Measurements from ENCODE around the gene NXN.
"Not testable (repeated sequence)": the region's sequence is repeated elsewhere in the genome, so short reads cannot be mapped to it uniquely, and the experiment has no call there.

NXN gene

GRCh38 chr17:924711-925475 is 54.7 kb downstream of the NXN start:
- no peak for TF ChIP-seq EZH2phosphoT487 (IDR thresholded peaks at IDR 0.05; ENCODE audit: borderline replicate concordance, low read length)
- no peak for TF ChIP-seq CTCF (IDR thresholded peaks at IDR 0.05; ENCODE audit: low read depth, low read length, poor library complexity, severe bottlenecking)
- no peaks in the 10 kb centered on the region for H3K9me3 ChIP-seq (ENCODE audit: control insufficient read depth, insufficient read depth, low read length)
- H3K27ac ChIP-seq (ENCODE audit: low read depth, low read length), result no peak overlapping the region
- no peaks in the 10 kb centered on the region for H3K9me2 ChIP-seq (replicated peaks; ENCODE audit: control insufficient read depth, low read length)
- H3F3A ChIP-seq (ENCODE audit: control insufficient read depth, insufficient read depth), result no peaks in the 10 kb centered on the region
- H3K79me2 ChIP-seq (ENCODE audit: control insufficient read depth, low read length), result no peaks in the 10 kb centered on the region
- H3K4me1 ChIP-seq (ENCODE audit: control insufficient read depth, low read length), result no peaks in the 10 kb centered on the region
- no peaks in the 10 kb centered on the region for H3K36me3 ChIP-seq (ENCODE audit: control insufficient read depth, low read length)
- no peaks in the 10 kb centered on the region for H3K27me3 ChIP-seq (ENCODE audit: control insufficient read depth, low read length)
- no peak overlapping the region for H3K4me2 ChIP-seq (ENCODE audit: low read length)
- H4K20me1 ChIP-seq (ENCODE audit: control insufficient read depth, insufficient read depth, low read depth, low read length), result no peaks in the 10 kb centered on the region
- no peak overlapping the region for H3K4me3 ChIP-seq (ENCODE audit: low read length)

GRCh38 chr17:924306-924705 is 55.3 kb downstream of the NXN start:
- not testable (repeated sequence) for H3K4me1 ChIP-seq (ENCODE audit: control insufficient read depth, low read length); H3K4me3 ChIP-seq (ENCODE audit: low read length); H3K79me2 ChIP-seq (ENCODE audit: control insufficient read depth, low read length); H3K36me3 ChIP-seq (ENCODE audit: control insufficient read depth, low read length); H3K4me2 ChIP-seq (ENCODE audit: low read length); H3K27me3 ChIP-seq (ENCODE audit: control insufficient read depth, low read length); H3K9me3 ChIP-seq (ENCODE audit: control insufficient read depth, insufficient read depth, low read length); H3K27ac ChIP-seq (ENCODE audit: low read depth, low read length); H3F3A ChIP-seq (ENCODE audit: control insufficient read depth, insufficient read depth); H4K20me1 ChIP-seq (ENCODE audit: control insufficient read depth, insufficient read depth, low read depth, low read length); H3K9me2 ChIP-seq (replicated peaks; ENCODE audit: control insufficient read depth, low read length)

- Histone ChIP-seq H3K79me2 (ENCODE audit: control insufficient read depth, low read length) (no peaks in the 10 kb centered on the region), H3F3A (ENCODE audit: control insufficient read depth, insufficient read depth) (no peaks in the 10 kb centered on the region), H3K4me1 (ENCODE audit: control insufficient read depth, low read length) (no peaks in the 10 kb centered on the region), H3K9me2 (replicated peaks; ENCODE audit: control insufficient read depth, low read length) (no peaks in the 10 kb centered on the region), H3K27me3 (ENCODE audit: control insufficient read depth, low read length) (no peaks in the 10 kb centered on the region), H4K20me1 (ENCODE audit: control insufficient read depth, insufficient read depth, low read depth, low read length) (no peaks in the 10 kb centered on the region), H3K9me3 (ENCODE audit: control insufficient read depth, insufficient read depth, low read length) (no peaks in the 10 kb centered on the region), H3K4me2 (ENCODE audit: low read length) (no peak overlapping the region), H3K27ac (ENCODE audit: low read depth, low read length) (no peak overlapping the region), H3K4me3 (ENCODE audit: low read length) (no peak overlapping the region), H3K36me3 (ENCODE audit: control insufficient read depth, low read length) (no peaks in the 10 kb centered on the region)
- TF ChIP-seq CTCF (IDR thresholded peaks at IDR 0.05; ENCODE audit: low read depth, low read length, poor library complexity, severe bottlenecking), result no peak
- TF ChIP-seq EZH2phosphoT487 (IDR thresholded peaks at IDR 0.05; ENCODE audit: borderline replicate concordance, low read length), result no peak
Observed at GRCh38 chr17:923633-924032, 55.9 kb downstream of the NXN start.

GRCh38 chr17:921161-921560 is 58.4 kb downstream of the NXN start:
- TF ChIP-seq EZH2phosphoT487 (IDR thresholded peaks at IDR 0.05; ENCODE audit: borderline replicate concordance, low read length) (no peak), CTCF (IDR thresholded peaks at IDR 0.05; ENCODE audit: low read depth, low read length, poor library complexity, severe bottlenecking) (no peak)
- Histone ChIP-seq H3K27me3 (ENCODE audit: control insufficient read depth, low read length) (no peaks in the 10 kb centered on the region), H4K20me1 (ENCODE audit: control insufficient read depth, insufficient read depth, low read depth, low read length) (no peaks in the 10 kb centered on the region), H3K9me2 (replicated peaks; ENCODE audit: control insufficient read depth, low read length) (no peaks in the 10 kb centered on the region), H3K9me3 (ENCODE audit: control insufficient read depth, insufficient read depth, low read length) (no peaks in the 10 kb centered on the region), H3K79me2 (ENCODE audit: control insufficient read depth, low read length) (no peaks in the 10 kb centered on the region), H3K27ac (ENCODE audit: low read depth, low read length) (no peak overlapping the region), H3K4me3 (ENCODE audit: low read length) (no peak overlapping the region), H3K36me3 (ENCODE audit: control insufficient read depth, low read length) (no peaks in the 10 kb centered on the region), H3F3A (ENCODE audit: control insufficient read depth, insufficient read depth) (no peaks in the 10 kb centered on the region), H3K4me1 (ENCODE audit: control insufficient read depth, low read length) (no peaks in the 10 kb centered on the region), H3K4me2 (ENCODE audit: low read length) (no peak overlapping the region)
